Measurements from ENCODE around the gene ITGB7.
"Not testable (repeated sequence)": the region's sequence is repeated elsewhere in the genome, so short reads cannot be mapped to it uniquely, and the experiment has no call there.

The ITGB7 gene

GRCh38 chr12:53195516-53196420 lies 11.3 kb downstream of the ITGB7 start:
- DNase-seq, result no peak

- DNase-seq, result no peak
Measured at GRCh38 chr12:53194973-53195372, 12.1 kb downstream of the ITGB7 start.

GRCh38 chr12:53193985-53194716 lies 12.9 kb downstream of the ITGB7 start:
- no peak for DNase-seq

GRCh38 chr12:53193040-53193439 lies 14.0 kb downstream of the ITGB7 start:
- DNase-seq, result no peak

- no peak for DNase-seq
Measured at GRCh38 chr12:53192531-53193021, 14.5 kb downstream of the ITGB7 start.

GRCh38 chr12:53191885-53192530 lies 15.0 kb downstream of the ITGB7 start:
- DNase-seq, result no peak

- no peak for DNase-seq
Measured at GRCh38 chr12:53191096-53191884, 15.8 kb downstream of the ITGB7 start.

- no peak for DNase-seq
Measured at GRCh38 chr12:53190108-53190729, 16.8 kb downstream of the ITGB7 start.

- no peak for DNase-seq
Measured at GRCh38 chr12:53187145-53187899, 19.7 kb downstream of the ITGB7 start.

GRCh38 chr12:53186745-53187144 lies 20.3 kb downstream of the ITGB7 start:
- no peak for DNase-seq

- no peak for DNase-seq
Measured at GRCh38 chr12:53185582-53186153, 21.4 kb downstream of the ITGB7 start.

- DNase-seq, result no peak
Measured at GRCh38 chr12:53184828-53185227, 22.2 kb downstream of the ITGB7 start.

- DNase-seq, result no peak
Measured at GRCh38 chr12:53182903-53183302, 24.1 kb downstream of the ITGB7 start.

GRCh38 chr12:53181935-53182334 lies 25.1 kb downstream of the ITGB7 start:
- DNase-seq, result no peak

- DNase-seq, result peak; percentile 61
Measured at GRCh38 chr12:53180931-53181645, 26.0 kb downstream of the ITGB7 start.

GRCh38 chr12:53180220-53180930 lies 26.7 kb downstream of the ITGB7 start, which contains the start of the genes CSAD and ZNF740:
CSAD (minus strand) TSS chr12:53180925; CDS start chr12:53173470, 7,455 bp downstream.
ZNF740 (plus strand) TSS chr12:53180722; CDS start chr12:53181984, 1,262 bp downstream.
- peak; percentile 87 for DNase-seq

- no peak for DNase-seq
Measured at GRCh38 chr12:53179687-53180219, 27.3 kb downstream of the ITGB7 start.

- DNase-seq, result not testable (repeated sequence)
Measured at GRCh38 chr12:53178803-53179202, 28.2 kb downstream of the ITGB7 start.

- not testable (repeated sequence) for DNase-seq
Measured at GRCh38 chr12:53177447-53177846, 29.6 kb downstream of the ITGB7 start.
